Femur (tissue), 1 donor: ENCODE data around the gene ABLIM1.
A peak's percentile ranks its signal among the peaks of the same experiment; 100 is the strongest.

Experiments
- DNase-seq: peaks from one replicate; pipeline ENCODE4 v3.0.0-alpha.2; 2017

ABLIM1 gene

DNA sequence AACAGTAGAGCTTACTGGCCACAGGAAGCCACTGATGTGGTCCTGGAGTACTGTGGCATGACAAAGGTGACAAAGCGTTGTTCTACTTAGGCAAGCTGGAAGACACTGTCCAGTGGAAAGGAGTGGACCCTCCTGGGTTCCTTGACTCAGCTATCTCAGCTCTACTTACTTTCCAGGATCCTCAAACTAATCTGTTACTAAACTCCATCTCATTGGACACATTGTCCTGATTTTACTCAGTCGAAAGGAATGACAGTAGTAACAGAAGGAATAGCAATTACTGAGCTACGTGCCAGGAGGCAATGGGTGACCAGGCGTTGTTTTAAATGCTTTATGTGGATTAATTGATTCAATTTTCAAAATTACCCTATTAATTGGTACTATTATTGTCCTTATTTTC is 41.6 kb downstream of the ABLIM1 start:
- no peak for DNase-seq

GRCh38 chr10:114616103-114616502 is 42.0 kb downstream of the ABLIM1 start:
- no peak for DNase-seq

DNA sequence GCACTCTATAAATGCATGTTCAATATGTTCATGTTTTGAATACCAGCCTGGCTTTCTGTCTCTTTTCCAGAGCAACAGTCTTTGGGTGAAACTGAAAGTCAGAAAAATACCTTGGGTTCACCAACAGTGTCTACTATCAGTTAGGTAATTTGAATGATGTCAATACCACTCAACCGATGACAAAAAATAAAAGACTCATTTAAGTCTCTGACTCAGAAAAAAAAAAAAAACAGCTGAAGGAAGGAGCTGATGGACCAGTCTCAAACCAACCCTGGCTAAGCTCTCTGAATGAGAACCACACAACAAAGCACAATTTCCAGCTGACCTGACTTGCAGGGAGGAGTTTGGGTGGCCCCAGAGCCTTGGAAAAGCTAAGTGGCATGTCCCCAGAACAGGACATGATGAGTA is 42.5 kb downstream of the ABLIM1 start:
- no peak for DNase-seq

DNA sequence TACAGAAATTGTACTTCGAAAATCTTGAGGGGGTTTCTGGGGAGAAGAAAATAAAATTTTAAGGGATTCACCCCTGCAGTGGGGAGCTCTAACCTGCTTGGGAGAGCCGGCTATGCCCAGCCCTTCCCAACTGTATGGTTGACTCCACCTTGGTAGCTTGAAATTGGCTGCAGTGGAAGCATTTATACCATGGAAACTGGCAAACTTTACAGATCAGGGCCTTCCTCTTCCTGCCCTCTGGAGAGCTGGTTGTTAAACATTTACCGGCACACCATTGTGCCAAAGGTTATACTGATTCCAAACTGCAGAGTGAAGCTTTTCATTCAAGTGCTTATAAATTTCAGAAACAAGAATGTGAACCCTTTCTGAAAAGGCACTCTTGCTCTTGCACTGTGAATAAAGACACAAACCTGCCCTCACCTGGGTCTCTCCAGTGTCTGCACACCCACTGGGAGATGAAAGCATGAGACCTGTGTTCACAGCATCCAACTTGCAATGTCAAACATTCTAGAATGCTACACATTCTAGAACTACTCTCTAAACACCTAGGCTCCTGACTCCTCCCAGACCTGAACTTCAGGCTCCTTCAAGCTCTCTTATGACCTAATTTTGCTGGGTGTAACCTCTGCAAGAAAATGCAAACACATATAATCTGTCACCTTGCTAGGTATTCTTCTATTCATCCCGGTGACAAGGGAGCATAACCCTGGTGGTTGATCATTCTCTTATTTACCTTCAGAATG is 44.7 kb downstream of the ABLIM1 start:
- no peak for DNase-seq

- DNase-seq: no peak
Observed at GRCh38 chr10:114611617-114612016, 46.5 kb downstream of the ABLIM1 start.

GRCh38 chr10:114609518-114610426 is 48.3 kb downstream of the ABLIM1 start:
- DNase-seq: no peak

DNA sequence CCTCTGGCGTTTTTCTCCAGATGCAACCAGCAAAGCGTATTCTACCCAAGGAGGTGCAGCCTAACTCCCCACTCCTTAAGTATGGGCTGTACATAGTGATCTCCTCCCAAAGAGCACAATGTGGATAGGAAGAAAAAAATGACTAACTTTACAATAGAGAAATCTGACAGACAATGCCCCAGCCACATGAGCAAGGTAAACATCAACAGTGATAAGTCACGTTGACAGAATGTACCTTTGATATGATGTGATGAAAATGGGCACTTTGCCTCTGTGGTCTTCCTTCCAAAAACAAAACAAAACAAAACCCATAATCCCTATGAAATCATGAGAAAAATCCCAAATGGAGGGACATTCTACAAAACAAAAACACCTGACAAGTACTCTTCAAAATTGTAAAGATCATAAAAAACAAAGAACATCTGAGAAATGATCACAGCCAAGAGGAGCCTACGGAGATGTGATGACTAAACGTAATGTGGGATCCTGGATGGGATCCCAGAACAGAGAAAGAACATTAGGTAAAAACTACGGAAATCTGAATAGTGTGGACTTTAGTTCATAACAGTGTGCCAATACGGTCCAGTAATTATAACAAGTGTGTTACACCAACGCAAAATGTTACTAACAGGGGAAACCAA is 50.6 kb downstream of the ABLIM1 start:
- DNase-seq: no peak

DNA sequence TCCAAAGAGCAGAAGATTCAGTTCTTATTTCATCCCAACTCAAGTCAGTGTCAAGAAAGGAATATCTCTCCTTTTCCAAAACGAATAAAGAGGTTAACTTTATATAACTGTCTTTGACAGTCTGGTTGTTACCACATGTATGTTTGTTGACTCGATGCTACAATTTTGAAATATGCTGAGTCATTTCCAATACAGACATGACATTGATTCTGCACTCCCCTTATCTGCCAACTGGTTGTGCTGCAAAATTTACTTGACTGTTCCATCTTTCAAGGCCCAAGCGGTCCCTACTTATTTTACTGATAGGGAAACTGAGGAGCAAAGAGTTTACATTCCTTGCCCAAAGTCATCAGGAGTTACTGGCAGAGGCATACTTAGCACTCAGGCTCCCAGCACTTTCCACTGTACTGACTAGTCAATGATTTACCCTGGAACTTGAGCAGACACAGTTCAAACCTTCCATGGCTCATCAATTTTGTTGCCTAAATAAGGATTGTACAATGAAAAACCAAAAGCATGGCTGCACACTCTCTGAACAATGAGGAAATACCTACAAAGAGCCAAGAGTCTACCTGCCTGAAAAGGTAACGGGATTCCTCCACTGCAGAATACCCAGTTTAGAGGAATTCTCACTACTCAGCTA is 52.8 kb downstream of the ABLIM1 start:
- DNase-seq: no peak

GRCh38 chr10:114604357-114605130 is 53.5 kb downstream of the ABLIM1 start:
- peak; percentile 61 for DNase-seq

- DNase-seq: no peak
Observed at GRCh38 chr10:114603948-114604347, 54.1 kb downstream of the ABLIM1 start.

GRCh38 chr10:114603303-114603702 is 54.8 kb downstream of the ABLIM1 start:
- no peak for DNase-seq

DNA sequence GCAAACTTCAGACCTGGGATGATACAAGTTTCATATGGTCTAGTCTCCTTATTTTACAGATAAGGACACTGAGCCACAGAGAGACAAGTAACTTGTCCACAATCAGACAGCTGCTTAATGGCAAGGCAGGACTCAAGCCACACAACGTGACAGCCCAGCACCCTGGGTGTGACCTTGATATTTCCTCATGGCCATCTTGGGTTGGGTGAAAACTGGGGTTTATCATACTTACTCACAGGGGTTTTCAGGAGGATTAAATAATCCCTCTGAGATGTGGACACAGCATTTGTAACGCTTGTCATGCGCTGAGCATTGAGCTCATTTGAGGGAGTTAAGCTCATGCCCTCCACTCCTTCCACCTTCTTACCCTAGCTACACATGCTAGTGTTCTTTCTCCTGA is 58.0 kb downstream of the ABLIM1 start:
- DNase-seq: no peak

DNA sequence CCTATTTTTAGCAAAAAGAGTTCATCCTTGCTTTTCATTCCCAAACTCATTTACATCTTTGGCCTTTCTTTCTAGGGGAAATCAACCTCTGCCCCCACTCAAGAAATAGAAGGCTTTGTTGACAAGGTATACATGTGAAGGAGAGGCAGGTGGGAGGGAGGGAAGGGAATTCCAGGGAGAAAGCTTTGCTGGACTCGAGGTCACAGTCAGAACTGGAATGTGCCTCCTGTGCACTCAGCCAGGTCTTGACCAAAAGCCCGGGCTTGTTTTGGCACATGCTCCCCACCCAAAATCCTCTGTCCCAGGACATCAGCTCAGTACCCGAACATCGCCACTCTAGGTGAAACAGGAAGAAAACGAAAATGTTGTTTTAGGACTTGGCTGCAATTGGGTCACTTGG is 61.3 kb downstream of the ABLIM1 start:
- no peak for DNase-seq

DNA sequence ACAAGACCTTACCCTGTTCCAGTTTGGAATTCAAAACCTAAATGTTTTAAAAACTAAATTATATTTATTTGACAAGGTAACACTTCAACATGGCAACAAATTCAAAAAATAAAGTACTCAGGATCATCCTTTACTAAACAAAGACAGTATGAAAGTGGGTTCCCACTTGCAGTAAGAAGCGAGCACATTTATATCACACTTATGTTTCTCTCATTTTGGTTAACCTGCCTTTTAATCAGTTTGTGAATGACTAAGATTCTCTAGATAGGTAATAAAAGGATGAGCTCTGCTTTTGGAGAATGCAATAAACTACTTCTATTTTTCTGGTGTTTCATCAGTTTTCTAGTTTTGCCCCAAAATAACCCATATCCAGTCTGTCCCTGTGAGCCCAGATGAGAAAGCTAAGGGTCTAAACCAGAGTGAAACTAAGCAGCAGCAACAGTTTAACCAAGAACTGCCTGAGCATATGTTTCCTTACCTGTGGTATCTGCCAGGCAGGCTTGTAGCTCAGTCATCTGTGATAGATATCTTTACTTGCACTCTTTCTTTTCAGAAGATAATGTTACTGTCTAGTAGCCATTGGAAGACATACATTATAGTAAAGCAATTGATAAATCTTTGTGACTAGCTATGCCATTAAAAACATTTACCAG is 64.1 kb downstream of the ABLIM1 start:
- no peak for DNase-seq

DNA sequence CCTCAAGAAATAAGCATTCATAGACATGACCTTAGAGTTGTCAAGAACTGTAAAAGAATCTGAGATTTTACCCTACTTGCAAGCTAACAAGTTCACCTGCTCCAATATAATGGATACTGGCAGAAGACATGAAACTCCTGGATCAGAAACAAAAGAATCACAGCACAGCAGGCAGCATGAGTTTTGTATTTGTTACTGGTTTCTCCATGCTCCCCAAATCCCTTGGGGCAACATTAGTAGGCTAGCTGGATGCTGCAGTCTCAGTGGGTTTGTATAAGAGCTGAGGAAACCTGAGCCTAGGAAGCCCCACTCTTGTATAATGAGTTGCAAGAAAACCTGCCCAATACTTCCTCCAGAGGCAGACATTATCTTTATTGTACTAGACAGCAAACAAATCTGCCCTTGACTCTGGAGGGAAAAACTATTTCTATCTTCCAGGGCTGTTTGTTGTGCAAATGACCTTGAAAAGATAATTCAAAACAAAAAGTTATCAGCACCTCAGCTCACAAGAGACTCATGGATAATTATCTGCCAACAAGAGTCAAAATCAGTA is 64.8 kb downstream of the ABLIM1 start:
- DNase-seq: no peak

- DNase-seq: no peak
Observed at GRCh38 chr10:114590993-114591392, 67.1 kb downstream of the ABLIM1 start.

GRCh38 chr10:114584419-114584818 is 73.7 kb downstream of the ABLIM1 start:
- DNase-seq: no peak

GRCh38 chr10:114581071-114581470 is 77.0 kb downstream of the ABLIM1 start:
- no peak for DNase-seq

DNA sequence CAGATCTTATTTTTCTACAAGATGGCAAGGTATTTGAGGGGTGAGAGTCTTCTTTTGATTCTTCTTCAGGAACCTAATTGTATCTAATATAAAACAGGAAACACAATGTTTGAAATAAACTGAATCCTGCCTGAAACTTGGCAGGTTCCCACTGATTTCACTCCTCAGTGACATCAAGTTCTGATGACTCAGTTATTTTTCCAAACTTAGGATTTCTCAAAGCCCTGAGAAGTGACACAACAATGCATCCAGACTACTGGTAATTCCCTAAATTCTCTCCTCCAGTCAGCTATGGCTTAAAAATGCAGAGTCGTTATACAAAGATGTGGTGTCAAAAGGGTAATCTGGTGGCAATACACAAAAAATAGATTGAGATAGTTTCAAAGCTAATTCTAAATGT is 80.9 kb downstream of the ABLIM1 start:
- DNase-seq: no peak

DNA sequence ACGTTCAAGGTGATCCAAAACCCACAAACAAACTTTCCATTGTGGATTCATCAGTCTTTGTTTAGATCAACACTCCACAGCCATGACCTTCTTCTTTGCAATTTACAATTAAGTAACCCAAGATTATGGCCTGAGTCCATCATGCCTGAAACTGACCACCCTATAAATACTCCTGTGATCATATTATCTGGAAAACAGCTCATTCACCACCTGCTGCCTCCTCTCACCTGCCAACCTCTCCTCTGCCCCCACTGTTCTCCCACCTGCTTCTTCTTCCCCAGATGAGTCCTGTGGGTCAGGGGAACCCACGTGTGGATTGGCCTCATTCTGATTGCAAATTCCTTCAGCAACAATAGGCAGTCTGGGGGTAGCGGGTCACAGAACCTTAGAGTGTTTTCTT is 81.4 kb downstream of the ABLIM1 start:
- DNase-seq: no peak

GRCh38 chr10:114576132-114576487 is 82.0 kb downstream of the ABLIM1 start:
- DNase-seq: no peak
